ENCODE results near the gene CD7. TPM values are rescaled to one million over a fixed set of nuclear protein-coding genes. Genes with fewer than 3 reads are reported as not detected.
"Not testable (repeated sequence)": the region's sequence is repeated elsewhere in the genome, so short reads cannot be mapped to it uniquely, and the experiment has no call there.

CD7 gene
- total and polyA plus RNA-seq, 10 donors = 14.8 to 60.1 (median 24.3) TPM

DNA sequence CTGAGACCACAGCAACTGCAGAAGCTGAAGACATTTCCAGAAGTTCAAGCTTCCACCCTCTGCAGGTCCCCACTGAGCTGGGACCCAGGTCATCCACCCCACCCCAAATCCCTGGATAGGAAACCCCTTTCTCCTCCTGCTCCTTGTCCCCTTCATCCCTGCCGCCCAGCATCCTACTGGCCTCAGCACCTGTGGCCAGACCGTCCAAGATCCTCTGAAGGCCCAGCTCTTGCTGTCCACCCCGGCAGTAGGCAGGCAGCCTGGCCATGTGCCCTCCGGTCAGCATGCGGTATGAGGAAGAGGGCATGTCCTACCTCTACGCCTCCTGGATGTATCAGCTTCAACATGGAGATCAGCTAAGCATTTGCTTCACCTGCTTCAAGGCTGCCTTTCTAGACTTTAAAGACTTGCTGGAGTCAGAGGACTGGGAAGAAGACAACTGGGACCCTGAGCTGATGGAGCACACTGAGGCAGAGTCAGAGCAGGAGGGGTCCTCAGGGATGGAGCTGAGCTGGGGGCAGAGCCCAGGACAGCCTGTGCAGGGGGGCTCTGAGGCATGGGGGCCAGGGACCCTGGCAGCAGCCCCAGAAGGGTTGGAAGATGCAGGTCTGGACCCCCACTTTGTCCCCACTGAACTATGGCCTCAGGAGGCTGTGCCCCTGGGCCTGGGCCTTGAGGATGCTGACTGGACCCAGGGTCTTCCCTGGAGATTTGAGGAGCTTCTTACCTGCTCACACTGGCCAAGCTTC is 44.7 kb upstream of the CD7 start:
- TF ChIP-seq, protein P1, sequence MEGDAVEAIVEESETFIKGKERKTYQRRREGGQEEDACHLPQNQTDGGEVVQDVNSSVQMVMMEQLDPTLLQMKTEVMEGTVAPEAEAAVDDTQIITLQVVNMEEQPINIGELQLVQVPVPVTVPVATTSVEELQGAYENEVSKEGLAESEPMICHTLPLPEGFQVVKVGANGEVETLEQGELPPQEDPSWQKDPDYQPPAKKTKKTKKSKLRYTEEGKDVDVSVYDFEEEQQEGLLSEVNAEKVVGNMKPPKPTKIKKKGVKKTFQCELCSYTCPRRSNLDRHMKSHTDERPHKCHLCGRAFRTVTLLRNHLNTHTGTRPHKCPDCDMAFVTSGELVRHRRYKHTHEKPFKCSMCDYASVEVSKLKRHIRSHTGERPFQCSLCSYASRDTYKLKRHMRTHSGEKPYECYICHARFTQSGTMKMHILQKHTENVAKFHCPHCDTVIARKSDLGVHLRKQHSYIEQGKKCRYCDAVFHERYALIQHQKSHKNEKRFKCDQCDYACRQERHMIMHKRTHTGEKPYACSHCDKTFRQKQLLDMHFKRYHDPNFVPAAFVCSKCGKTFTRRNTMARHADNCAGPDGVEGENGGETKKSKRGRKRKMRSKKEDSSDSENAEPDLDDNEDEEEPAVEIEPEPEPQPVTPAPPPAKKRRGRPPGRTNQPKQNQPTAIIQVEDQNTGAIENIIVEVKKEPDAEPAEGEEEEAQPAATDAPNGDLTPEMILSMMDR (IDR thresholded peaks at IDR 0.05 in 8 of 11, conservative IDR thresholded peaks at IDR 0.05 in 3 of 11) = no peak
- TF ChIP-seq POLR2A (IDR thresholded peaks at IDR 0.05) = no peak
- Histone ChIP-seq H3K27ac (no peak overlapping the region), H3K4me1 (peaks cover 0 to 6% (median 0%) of the 10 kb centered on the region in 6 donors), H3K36me3 (no peaks in the 10 kb centered on the region), H3K4me3 (no peak overlapping the region), H3K27me3 (replicated peaks in 1 of 7) (peaks cover 0 to 27% (median 2%) of the 10 kb centered on the region in 7 donors), H3K9me3 (no peaks in the 10 kb centered on the region)
- intact Hi-C loops (cut with DNase I; ENCODE audit: low total_unique reads) = no loop called here
- 87 to 94% (median 93%) methylated on average over 5 to 6 of the region's 6 CpGs for WGBS, 5 donors
- DNase-seq = no peak

DNA sequence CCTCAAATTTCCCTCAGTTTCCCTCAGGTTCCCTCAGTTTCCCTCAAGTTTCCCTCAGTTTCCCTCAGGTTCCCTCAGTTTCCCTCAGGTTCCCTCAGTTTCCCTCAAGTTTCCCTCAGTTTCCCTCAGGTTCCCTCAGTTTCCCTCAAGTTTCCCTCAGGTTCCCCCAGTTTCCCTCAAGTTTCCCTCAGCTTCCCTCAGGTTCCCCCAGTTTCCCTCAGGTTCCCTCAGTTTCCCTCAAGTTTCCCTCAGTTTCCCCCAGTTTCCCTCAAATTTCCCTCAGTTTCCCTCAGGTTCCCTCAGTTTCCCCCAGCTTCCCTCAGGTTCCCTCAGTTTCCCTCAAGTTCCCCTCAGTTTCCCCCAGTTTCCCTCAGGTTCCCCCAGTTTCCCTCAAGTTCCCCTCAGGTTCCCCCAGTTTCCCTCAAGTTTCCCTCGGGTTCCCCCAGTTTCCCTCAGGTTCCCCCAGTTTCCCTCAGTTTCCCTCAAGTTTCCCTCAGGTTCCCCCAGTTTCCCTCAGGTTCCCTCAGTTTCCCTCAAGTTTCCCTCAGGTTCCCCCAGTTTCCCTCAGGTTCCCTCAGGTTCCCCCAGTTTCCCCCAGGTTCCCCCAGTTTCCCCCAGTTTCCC is 42.2 kb upstream of the CD7 start:
- H3K4me3 ChIP-seq; intact Hi-C loops (cut with DNase I; ENCODE audit: low total_unique reads): not testable (repeated sequence)
- WGBS, 5 donors = 68 to 87% (median 76%) methylated on average over 1 of the region's 1 CpG

DNA sequence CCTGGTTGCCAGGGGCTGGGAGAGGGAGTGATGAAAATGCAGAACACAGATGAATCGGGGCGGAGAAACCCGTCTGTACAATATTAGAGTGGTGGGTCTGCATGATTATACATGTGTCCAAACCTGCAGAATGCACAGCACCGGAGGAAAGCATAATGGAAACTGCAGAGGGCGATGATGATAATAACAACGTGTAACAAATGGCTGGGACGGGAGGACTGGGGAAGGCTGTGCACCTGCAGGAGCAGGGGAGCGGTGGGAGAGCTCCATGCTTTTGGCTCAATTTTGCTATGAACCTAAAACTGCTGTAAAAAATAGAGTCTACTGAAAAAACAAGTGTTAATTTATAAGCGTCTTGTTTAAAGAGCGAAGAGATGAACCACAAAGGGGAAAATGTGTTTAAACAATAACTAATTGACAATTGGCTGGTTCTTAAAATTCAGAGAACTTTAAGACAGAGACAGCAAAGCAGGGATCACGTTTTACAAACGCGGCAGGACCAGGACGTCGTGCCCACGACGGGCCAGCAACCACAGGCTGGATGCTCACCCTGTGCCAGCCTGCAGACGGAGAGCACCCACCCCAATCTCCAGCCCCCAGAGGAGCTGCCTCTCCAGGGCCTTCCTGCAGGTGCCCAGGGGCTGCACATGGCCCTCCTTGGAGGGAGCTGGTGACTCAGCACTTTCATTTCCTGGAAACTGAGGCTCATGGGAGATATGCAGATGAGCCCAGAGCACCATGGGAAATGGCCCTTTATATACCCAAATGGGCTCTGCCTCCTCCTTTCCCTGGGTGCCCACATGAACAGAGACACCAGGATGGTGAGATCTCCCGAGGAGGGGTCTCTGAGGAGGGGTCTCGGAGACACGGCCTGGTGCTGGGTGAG is 41.3 kb upstream of the CD7 start, which contains the start of gene TEX19:
TEX19 (plus strand) TSS at position 783 of the 886 bp plus-strand sequence. CDS start 2,904 bp downstream, outside the sequence.
- no peaks in the 10 kb centered on the region for H3K36me3 ChIP-seq
- no peaks in the 10 kb centered on the region for H3K9me3 ChIP-seq
- WGBS, 5 donors = 61 to 69% (median 65%) methylated on average over 21 of the region's 21 CpGs
- peaks cover 0 to 50% (median 7%) of the 10 kb centered on the region in 7 donors for H3K27me3 ChIP-seq (replicated peaks in 1 of 7)
- no peak for DNase-seq
- H3K4me1 ChIP-seq = peaks cover 0 to 6% (median 0%) of the 10 kb centered on the region in 6 donors
- intact Hi-C loops (cut with DNase I; ENCODE audit: low total_unique reads) = no loop called here
- no peak within 1 kb of the TSS for H3K27ac ChIP-seq
- no peak within 1 kb of the TSS for H3K4me3 ChIP-seq
- TF ChIP-seq POLR2AphosphoS5 (IDR thresholded peaks at IDR 0.05) (no peak), POLR2A (IDR thresholded peaks at IDR 0.05) (no peak)
- TF ChIP-seq, protein P1 (IDR thresholded peaks at IDR 0.05 in 8 of 11, conservative IDR thresholded peaks at IDR 0.05 in 3 of 11) = no peak

More for the DNA sequence above, 42.2 kb upstream of the CD7 start:
- H3K27ac ChIP-seq, H3K36me3 ChIP-seq, DNase-seq, H3K9me3 ChIP-seq, H3K4me1 ChIP-seq: not testable (repeated sequence)
- peaks cover 0 to 41% (median 7%) of the 10 kb centered on the region in 7 donors for H3K27me3 ChIP-seq (replicated peaks in 1 of 7)

DNA sequence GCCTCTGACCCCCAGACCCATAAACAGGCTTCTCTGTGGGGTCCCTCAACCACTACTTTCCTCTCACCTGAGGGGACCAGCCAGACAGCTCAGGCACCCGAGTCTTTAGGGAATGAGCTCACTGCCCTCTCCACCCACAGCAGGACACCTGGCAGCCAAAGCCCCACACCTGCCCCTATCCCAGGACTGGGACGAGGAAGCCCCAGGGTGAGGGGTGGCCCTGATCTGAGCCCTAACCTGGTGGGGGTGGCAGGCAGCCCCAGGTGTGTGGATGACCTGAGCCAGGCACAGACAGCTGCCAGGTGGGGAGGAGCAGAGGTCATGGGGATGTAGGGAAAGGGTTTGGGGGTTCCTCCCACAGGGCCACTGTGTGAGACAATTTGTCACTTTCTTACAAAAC is 40.0 kb upstream of the CD7 start:
- peaks cover 0 to 55% (median 7%) of the 10 kb centered on the region in 7 donors for H3K27me3 ChIP-seq (replicated peaks in 1 of 7)
- DNase-seq = no peak
- TF ChIP-seq, protein P1 (IDR thresholded peaks at IDR 0.05 in 8 of 11, conservative IDR thresholded peaks at IDR 0.05 in 3 of 11) = no peak
- TF ChIP-seq POLR2A (IDR thresholded peaks at IDR 0.05) (no peak), POLR2AphosphoS5 (IDR thresholded peaks at IDR 0.05) (no peak)
- intact Hi-C loops (cut with DNase I; ENCODE audit: low total_unique reads) = no loop called here
- no peaks in the 10 kb centered on the region for H3K9me3 ChIP-seq
- no peak overlapping the region for H3K27ac ChIP-seq
- no peaks in the 10 kb centered on the region for H3K36me3 ChIP-seq
- no peak overlapping the region for H3K4me3 ChIP-seq
- H3K4me1 ChIP-seq = peaks cover 0 to 6% (median 0%) of the 10 kb centered on the region in 6 donors
- WGBS, 5 donors = 67 to 92% (median 73%) methylated on average over 1 to 2 of the region's 2 CpGs

Data from spleen (tissue), 11 donors.